A549 (cell line): ENCODE measurements around the gene MAFG. TPM values are rescaled to one million over a fixed set of nuclear protein-coding genes. Genes with fewer than 3 reads are reported as not detected.

ENCODE experiments used
- ATAC-seq, 2 experiments: fragments of 200-7000 bp in 1 of 2; fragments of >200 bp in 1 of 2; cut with Nextera tagmentation in 1 of 2; cut with Tn5 transposase in 1 of 2; 3 replicates each; pipeline versions ENCODE4 v1.8.0 to v1.9.1; 2018 to 2020; ENCODE audit warnings: mild to moderate bottlenecking in 1 of 2, moderate library complexity in 1 of 2
- CTCF ChIA-PET: fragments of 300-600 bp; sonication (Branson Sonifier 250); formaldehyde crosslinking; extraction: SDS; loops from one replicate; lab custom pipeline; 2021; ENCODE audit warnings: antibody characterized with exemption, inconsistent platforms; lab: Yijun Ruan, JAX
- POLR2A ChIA-PET: fragments of 350-600 bp; formaldehyde crosslinking; extraction: SDS; loops from one replicate; lab custom pipeline; 2021; ENCODE audit warnings: antibody characterized with exemption, inconsistent platforms; lab: Yijun Ruan, JAX
- DNase-seq, 2 experiments: peaks; one replicate each; pipeline versions ENCODE4 v3.0.0 to v3.0.0-alpha.2; 2011 to 2016; ENCODE audit warnings: low read depth in 1 of 2, low spot score in 1 of 2
- FAIRE-seq: peaks from 2 replicates; lab custom pipeline; 2011; peaks lifted over from hg19 to GRCh38; lab: Jason Lieb, UNC
- H3K27ac ChIP-seq, 2 experiments: fragments of >200 bp; sonication (Bioruptor Twin); formaldehyde crosslinking; 3 replicates each; pipeline ENCODE4 v1.5.1; 2016 to 2017
- H3K4me1 ChIP-seq: fragments of >200 bp; sonication (Bioruptor Twin); formaldehyde crosslinking; 3 replicates; pipeline ENCODE4 v1.6.1; 2016
- H3K4me2 ChIP-seq: fragments of >200 bp; sonication (Bioruptor Twin); formaldehyde crosslinking; 3 replicates; pipeline ENCODE4 v1.6.1; 2016
- H3K4me3 ChIP-seq: fragments of >200 bp; sonication (Bioruptor Twin); formaldehyde crosslinking; 3 replicates; pipeline ENCODE4 v1.5.1; 2016
- H3K9me3 ChIP-seq: fragments of >200 bp; sonication (Bioruptor Twin); formaldehyde crosslinking; 3 replicates; pipeline ENCODE4 v1.6.1; 2016
- BHLHE40 ChIP-seq: IDR thresholded peaks from 2 replicates; pipeline ENCODE4 v1.6.1; 2012; ENCODE audit warnings: low read depth, low read length, inconsistent platforms
- CBX2 ChIP-seq: fragments of 200-600 bp; sonication (generic); IDR thresholded peaks from 2 replicates; pipeline ENCODE4 v1.6.1; 2016; ENCODE audit warnings: low read depth, mild to moderate bottlenecking, borderline replicate concordance
- CHD4 ChIP-seq: fragments of 200-600 bp; sonication (generic); IDR thresholded peaks from 2 replicates; pipeline ENCODE4 v1.6.1; 2016; ENCODE audit warnings: antibody characterized with exemption, mild to moderate bottlenecking, borderline replicate concordance
- CTCF ChIP-seq: fragments of >200 bp; sonication (Bioruptor Twin); formaldehyde crosslinking; IDR thresholded peaks from 3 replicates; pipeline ENCODE4 v1.5.1; 2016
- EHF ChIP-seq: fragments of 250-450 bp; sonication (Bioruptor Pico); IDR thresholded peaks from 2 replicates; pipeline ENCODE4 v1.5.0; 2020; ENCODE audit warnings: mild to moderate bottlenecking
- EHMT2 ChIP-seq: fragments of 200-600 bp; sonication (generic); IDR thresholded peaks from 2 replicates; pipeline ENCODE4 v1.6.1; 2016; ENCODE audit warnings: antibody characterized with exemption, low read depth, mild to moderate bottlenecking, moderate library complexity
- ELK1 ChIP-seq: fragments of 150-350 bp; IDR thresholded peaks from 2 replicates; pipeline ENCODE4 v1.6.1; 2014; ENCODE audit warnings: low read depth, mild to moderate bottlenecking, low read length
- FOXS1 ChIP-seq: fragments of 250-450 bp; sonication (Bioruptor Pico); IDR thresholded peaks from 2 replicates; pipeline ENCODE4 v1.5.0; 2020; ENCODE audit warnings: mild to moderate bottlenecking, moderate library complexity
- GATA3 ChIP-seq: IDR thresholded peaks from 2 replicates; pipeline ENCODE4 v1.6.1; 2012; ENCODE audit warnings: borderline replicate concordance
- HDAC2 ChIP-seq: fragments of 200-600 bp; sonication (generic); IDR thresholded peaks from 2 replicates; pipeline ENCODE4 v1.6.1; 2016
- HES2 ChIP-seq: fragments of >200 bp; sonication (Bioruptor Twin); formaldehyde crosslinking; IDR thresholded peaks from 2 replicates; pipeline ENCODE4 v1.6.1; 2016
- HEYL ChIP-seq: fragments of 250-450 bp; sonication (Bioruptor Pico); IDR thresholded peaks from 2 replicates; pipeline ENCODE4 v1.8.0; 2021; ENCODE audit warnings: mild to moderate bottlenecking, moderate library complexity
- HMGXB4 ChIP-seq: fragments of 250-450 bp; sonication (Bioruptor Pico); IDR thresholded peaks from 2 replicates; pipeline ENCODE4 v1.5.0; 2021; ENCODE audit warnings: mild to moderate bottlenecking, moderate library complexity, borderline replicate concordance
- HOXA7 ChIP-seq: fragments of 250-450 bp; sonication (Bioruptor Pico); IDR thresholded peaks from 2 replicates; pipeline ENCODE4 v1.5.0; 2020; ENCODE audit warnings: mild to moderate bottlenecking, moderate library complexity
- HOXB13 ChIP-seq: fragments of 250-450 bp; sonication (Bioruptor Pico); IDR thresholded peaks from 2 replicates; pipeline ENCODE4 v1.5.0; 2020; ENCODE audit warnings: low read depth, mild to moderate bottlenecking, moderate library complexity
- JUN ChIP-seq, 2 experiments: fragments of >200 bp; sonication (Bioruptor Twin); formaldehyde crosslinking; IDR thresholded peaks; 2 replicates in 1 of 2; 3 replicates in 1 of 2; pipeline ENCODE4 v1.6.1; 2016 to 2017
- MAFK ChIP-seq: fragments of 450-650 bp; IDR thresholded peaks from 2 replicates; pipeline ENCODE4 v1.6.1; 2014; ENCODE audit not compliant: partially characterized antibody
- MAX ChIP-seq: IDR thresholded peaks from 2 replicates; pipeline ENCODE4 v1.6.1; 2012
- MAZ ChIP-seq: fragments of 150-350 bp; IDR thresholded peaks from 2 replicates; pipeline ENCODE4 v1.6.1; 2014; ENCODE audit warnings: antibody characterized with exemption, low read depth, low read length, borderline replicate concordance
- MYC ChIP-seq: IDR thresholded peaks from 2 replicates; pipeline ENCODE4 v1.6.1; 2012; ENCODE audit warnings: mild to moderate bottlenecking, inconsistent platforms, low read length, improper control_type of control experiment, borderline replicate concordance
- NPAS2 ChIP-seq: fragments of 250-450 bp; sonication (Bioruptor Pico); IDR thresholded peaks from 2 replicates; pipeline ENCODE4 v1.8.0; 2022; ENCODE audit warnings: mild to moderate bottlenecking, moderate library complexity, borderline replicate concordance
- PHF8 ChIP-seq: fragments of 200-600 bp; sonication (generic); IDR thresholded peaks from 2 replicates; pipeline ENCODE4 v1.6.1; 2016; ENCODE audit warnings: low read depth, mild to moderate bottlenecking, antibody characterized with exemption, moderate library complexity, borderline replicate concordance
- POLR2A ChIP-seq: IDR thresholded peaks from 2 replicates; pipeline ENCODE4 v1.6.1; 2012; ENCODE audit warnings: mild to moderate bottlenecking, low read length
- POLR2AphosphoS2 ChIP-seq: conservative IDR thresholded peaks from 2 replicates; pipeline ENCODE4 v1.6.1; 2012; ENCODE audit warnings: low read length, improper control_type of control experiment, inconsistent platforms
- RCOR1 ChIP-seq: fragments of 150-350 bp; IDR thresholded peaks from 2 replicates; pipeline ENCODE4 v1.6.1; 2014; ENCODE audit warnings: antibody characterized with exemption, low read length, low read depth
- SMC3 ChIP-seq: fragments of >200 bp; sonication (Bioruptor Twin); formaldehyde crosslinking; IDR thresholded peaks from 3 replicates; pipeline ENCODE4 v1.6.1; 2018; ENCODE audit warnings: inconsistent platforms
- TFCP2L1 ChIP-seq: fragments of 250-450 bp; sonication (Bioruptor Pico); IDR thresholded peaks from 2 replicates; pipeline ENCODE4 v1.5.0; 2021; ENCODE audit warnings: mild to moderate bottlenecking
- ZFP36 ChIP-seq: fragments of 450-650 bp; IDR thresholded peaks from 2 replicates; pipeline ENCODE4 v1.6.1; 2014; ENCODE audit warnings: borderline replicate concordance; ENCODE audit not compliant: partially characterized antibody
- ZNF302 ChIP-seq: fragments of 250-450 bp; sonication (Bioruptor Pico); IDR thresholded peaks from 2 replicates; pipeline ENCODE4 v1.9.0; 2021; ENCODE audit warnings: inconsistent platforms, mild to moderate bottlenecking, moderate library complexity
- ZSCAN20 ChIP-seq: fragments of 250-450 bp; sonication (Bioruptor Pico); IDR thresholded peaks from 2 replicates; pipeline ENCODE4 v1.8.0; 2022; ENCODE audit warnings: mild to moderate bottlenecking, moderate library complexity
- WGBS: methylation state at CpG from one replicate; pipeline ENCODE4 v1.1.6; 2017; ENCODE audit errors: missing lambda C conversion rate; 5-methylcytosine and 5-hydroxymethylcytosine counted together
- polyA plus RNA-seq, 4 experiments: library from polyadenylated mRNA; depleted of rRNA in 3 of 4; stranded (reverse); fragments of >200 nt; fragmentation: RNase III in 1 of 4; extraction: RNeasy Plus Mini Kit Qiagen cat#74134 plus additional on column Dnase treatment in 1 of 4; gene quantifications; 2 replicates in 3 of 4; 3 replicates in 1 of 4; pipeline ENCODE4 v1.2.3, GENCODE V29; 2011 to 2017

MAFG gene
- polyA plus RNA-seq, 2 of the 4 experiments (the other 2 are of a cell fraction): 47.9 to 57.9 TPM

GRCh38 chr17:81877569-81877968, 50.0 kb downstream of the MAFG start:
- H3K27ac ChIP-seq: no peak overlapping the region
- no peak for DNase-seq
- no peak overlapping the region for H3K4me2 ChIP-seq
- WGBS: 93% methylated on average over 5 of the region's 5 CpGs
- CTCF ChIA-PET: interaction anchor here (1.2 kb wide), 1 partner anchor 8 kb away, joined by 3 read pairs; no protein-coding TSS in a partner anchor
- no peak overlapping the region for H3K4me3 ChIP-seq
- POLR2A ChIA-PET: interaction anchor here (1.4 kb wide), 1 partner anchor 9 kb away, joined by 5 read pairs; no protein-coding TSS in a partner anchor
- ATAC-seq: no peak
- FAIRE-seq: no peak
- TF ChIP-seq MAZ (no peak), HDAC2 (no peak), MAFK (no peak), EHMT2 (no peak), RCOR1 (no peak), JUN (IDR thresholded peaks at IDR 0.05) (no peak), FOXS1 (no peak), ELK1 (no peak), GATA3 (no peak), HES2 (no peak), ZFP36 (no peak), CHD4 (no peak), ZNF302 (CRISPR knock-in tag) (no peak)
- peaks cover 6% of the 10 kb centered on the region; the same call in 2 of the 3 replicates for H3K4me1 ChIP-seq
- no peaks in the 10 kb centered on the region for H3K9me3 ChIP-seq

GRCh38 chr17:81871387-81872230, 55.9 kb downstream of the MAFG start:
- CTCF ChIA-PET: interaction anchor here (0.6 to 8.6 kb wide), 7 partner anchors 11 to 171 kb away, joined by 3 to 126 read pairs (median 3); partner anchors contain the start of gene P4HB
- POLR2A ChIA-PET: interaction anchor here (1.0 to 1.6 kb wide), 2 partner anchors 11 kb away, joined by 4 to 6 read pairs; partner anchors contain the start of gene P4HB
- FAIRE-seq: no peak
- H3K4me3 ChIP-seq: peak overlapping the region; percentile 99
- DNase-seq: peak; percentile 95 to 96
- 33% methylated on average over 65 of the region's 86 CpGs for WGBS
- H3K27ac ChIP-seq: peak overlapping the region; percentile 97 to 100
- peaks cover 41% of the 10 kb centered on the region for H3K4me1 ChIP-seq
- no peak for ATAC-seq
- peak overlapping the region; percentile 97 for H3K4me2 ChIP-seq
- no peaks in the 10 kb centered on the region for H3K9me3 ChIP-seq
- TF ChIP-seq POLR2AphosphoS2: no peak
- TF ChIP-seq HMGXB4 (CRISPR knock-in tag): peak; percentile 92
- no peak for TF ChIP-seq HOXA7 (CRISPR knock-in tag)
- TF ChIP-seq NPAS2 (CRISPR knock-in tag): peak; percentile 90; the same call in 1 of the 2 replicates
- TF ChIP-seq HOXB13 (CRISPR knock-in tag): peak; percentile 99
- TF ChIP-seq MAX: peak; percentile 100
- TF ChIP-seq ELK1: no peak
- TF ChIP-seq EHF (CRISPR knock-in tag): peak; percentile 99
- no peak for TF ChIP-seq CBX2
- peak; percentile 99 for TF ChIP-seq MYC
- peak; percentile 98 for TF ChIP-seq BHLHE40
- TF ChIP-seq GATA3: peak; percentile 24; the same call in 1 of the 2 replicates
- no peak for TF ChIP-seq SMC3
- 0 out of 2 replicates have a peak, but pooled peaks have one; percentile 4 for TF ChIP-seq CHD4
- peak; percentile 70; the same call in 1 of the 2 replicates for TF ChIP-seq TFCP2L1 (CRISPR knock-in tag)
- peak; percentile 77 for TF ChIP-seq POLR2A
- no peak; the same call in 2 of the 3 replicates for TF ChIP-seq CTCF
- peak; percentile 94 for TF ChIP-seq ZSCAN20 (CRISPR knock-in tag)
- 0 out of 2 replicates have a peak, but pooled peaks have one; percentile 66 for TF ChIP-seq MAZ
- TF ChIP-seq HEYL: peak; percentile 98
- peak; percentile 95 for TF ChIP-seq PHF8
